Sigmoid colon (tissue), 7 donors: ENCODE results near the gene ABCA1. TPM values are rescaled to one million over a fixed set of nuclear protein-coding genes. Genes with fewer than 3 reads are reported as not detected.

Experiments used
- DNase-seq: peaks from one replicate; pipeline ENCODE4 v3.0.0-alpha.2; 2019
- H3K27ac ChIP-seq, 4 donors: fragments of 200-600 bp; sonication (generic); one replicate each; pipeline ENCODE4 v1.5.1; 2016 to 2019; ENCODE audit warnings: mild to moderate bottlenecking in 1 of 4
- H3K27me3 ChIP-seq, 3 donors: fragments of 200-600 bp; sonication (generic); one replicate each; pipeline ENCODE4 v1.5.1; 2019; ENCODE audit warnings: mild to moderate bottlenecking in 1 of 3
- H3K36me3 ChIP-seq, 4 donors: fragments of 200-600 bp; sonication (generic); one replicate each; pipeline ENCODE4 v1.5.1; 2016 to 2019
- H3K4me1 ChIP-seq, 4 donors: fragments of 200-600 bp; sonication (generic); one replicate each; pipeline ENCODE4 v1.5.1; 2017 to 2019
- H3K4me3 ChIP-seq, 4 donors: fragments of 200-600 bp; sonication (generic); one replicate each; pipeline ENCODE4 v1.5.1; 2017 to 2019; ENCODE audit warnings: mild to moderate bottlenecking in 2 of 4, moderate library complexity in 1 of 4
- H3K9me3 ChIP-seq, 4 donors: fragments of 200-600 bp in 3 of 4; sonication (generic) in 3 of 4; one replicate each; pipeline versions ENCODE4 v1.5.1 to v1.6.1; 2013 to 2019
- CTCF ChIP-seq, 4 experiments: fragments of 450-650 bp in 3 of 4; fragments of 200-600 bp in 1 of 4; IDR thresholded peaks; one replicate each; pipeline ENCODE4 v1.5.1; 2016 to 2019; ENCODE audit warnings: antibody characterized with exemption in 4 of 4, mild to moderate bottlenecking in 3 of 4, moderate library complexity in 2 of 4
- EP300 ChIP-seq, 4 donors: sonication (generic); formaldehyde crosslinking; IDR thresholded peaks; one replicate each; pipeline ENCODE4 v1.6.1; 2017; ENCODE audit warnings: antibody characterized with exemption in 4 of 4
- POLR2A ChIP-seq, 2 donors: fragments of 450-650 bp; IDR thresholded peaks; one replicate each; pipeline ENCODE4 v1.6.1; 2016; ENCODE audit warnings: antibody characterized with exemption in 2 of 2, mild to moderate bottlenecking in 2 of 2, moderate library complexity in 2 of 2
- POLR2AphosphoS5 ChIP-seq, 4 donors: sonication (generic); formaldehyde crosslinking; IDR thresholded peaks; one replicate each; pipeline ENCODE4 v1.6.1; 2017; ENCODE audit warnings: antibody characterized with exemption in 4 of 4
- WGBS, 2 donors: extraction: QIAGEN DNeasy Blood & Tissue Kit; methylation state at CpG; one replicate each; pipeline ENCODE4 v1.1.7; 2013; 5-methylcytosine and 5-hydroxymethylcytosine counted together
- intact Hi-C: fragments of 100-400 bp; cut with DNase I; formaldehyde crosslinking; loops from one replicate; pipeline ENCODE4 v1.15.1; 2023
- polyA plus RNA-seq, 3 donors: library from polyadenylated mRNA; stranded (reverse); fragments of 200-250 nt; gene quantifications; one replicate each; pipeline ENCODE4 v1.2.3, GENCODE V29; 2013
- total RNA-seq, 4 donors: library from RNA; depleted of rRNA; stranded (reverse); fragments of >200 nt; gene quantifications; one replicate each; pipeline ENCODE4 v1.1.0, GENCODE V29; 2016
- donor health status: healthy with polysubstance abuse.
- donor health status: Bipolar disorder and iron deficiency.
- donor health status: healthy.

ABCA1 gene
- total and polyA plus RNA-seq, 7 donors: 2.4 to 110 (median 76.7) TPM

GRCh38 chr9:104819033-104819432 is 108.9 kb downstream of the ABCA1 start:
- Histone ChIP-seq H3K4me1 (no peaks in the 10 kb centered on the region), H3K27me3 (no peaks in the 10 kb centered on the region), H3K27ac (no peak overlapping the region), H3K9me3 (no peaks in the 10 kb centered on the region), H3K36me3 (peaks cover 98 to 100% (median 99%) of the 10 kb centered on the region in 4 donors), H3K4me3 (no peak overlapping the region)
- DNase-seq: no peak
- intact Hi-C loops: no loop called here
- TF ChIP-seq POLR2A (IDR thresholded peaks at IDR 0.05): no peak
- TF ChIP-seq EP300 (IDR thresholded peaks at IDR 0.05): no peak
- TF ChIP-seq POLR2AphosphoS5 (IDR thresholded peaks at IDR 0.05): no peak
- TF ChIP-seq CTCF (IDR thresholded peaks at IDR 0.05): no peak
- WGBS, 2 donors: 90 to 94% methylated on average over 3 of the region's 3 CpGs

- TF ChIP-seq CTCF (IDR thresholded peaks at IDR 0.05) (no peak), EP300 (IDR thresholded peaks at IDR 0.05) (no peak), POLR2AphosphoS5 (IDR thresholded peaks at IDR 0.05) (no peak), POLR2A (IDR thresholded peaks at IDR 0.05) (no peak)
- intact Hi-C loops: no loop called here
- H3K27me3 ChIP-seq: no peaks in the 10 kb centered on the region
- H3K4me3 ChIP-seq: no peak overlapping the region
- H3K4me1 ChIP-seq: no peaks in the 10 kb centered on the region
- no peak overlapping the region for H3K27ac ChIP-seq
- 92% methylated on average over 7 of the region's 7 CpGs for WGBS, 2 donors
- no peaks in the 10 kb centered on the region for H3K9me3 ChIP-seq
- no peak for DNase-seq
- H3K36me3 ChIP-seq: peaks cover 95 to 100% (median 98%) of the 10 kb centered on the region in 4 donors
These were observed 110.5 kb downstream of the ABCA1 start for GRCh38 chr9:104817437-104817836.

- H3K9me3 ChIP-seq: no peaks in the 10 kb centered on the region
- no peak for DNase-seq
- intact Hi-C loops: no loop called here
- WGBS, 2 donors: 95% methylated on average over 7 of the region's 7 CpGs
- H3K4me3 ChIP-seq: no peak overlapping the region
- peaks cover 86 to 100% (median 89%) of the 10 kb centered on the region in 4 donors for H3K36me3 ChIP-seq
- no peaks in the 10 kb centered on the region for H3K27me3 ChIP-seq
- H3K27ac ChIP-seq: no peak overlapping the region
- TF ChIP-seq CTCF (IDR thresholded peaks at IDR 0.05) (no peak), POLR2AphosphoS5 (IDR thresholded peaks at IDR 0.05) (peak in 1 of 4 donors; percentile 3), POLR2A (IDR thresholded peaks at IDR 0.05) (no peak)
- peaks cover 0 to 14% (median 10%) of the 10 kb centered on the region in 4 donors for H3K4me1 ChIP-seq
These were observed 111.9 kb downstream of the ABCA1 start for GRCh38 chr9:104815851-104816565.

- Histone ChIP-seq H3K36me3 (peaks cover 66 to 100% (median 81%) of the 10 kb centered on the region in 4 donors), H3K27ac (peak overlapping the region in 3 of 4 donors; percentile 9 to 37 (median 25)), H3K4me1 (peaks cover 0 to 22% (median 16%) of the 10 kb centered on the region in 4 donors), H3K27me3 (no peaks in the 10 kb centered on the region), H3K4me3 (no peak overlapping the region), H3K9me3 (no peaks in the 10 kb centered on the region)
- intact Hi-C loops: no loop called here
- no peak for TF ChIP-seq CTCF (IDR thresholded peaks at IDR 0.05)
- peak in 1 of 4 donors; percentile 15 for TF ChIP-seq POLR2AphosphoS5 (IDR thresholded peaks at IDR 0.05)
- no peak for TF ChIP-seq EP300 (IDR thresholded peaks at IDR 0.05)
- no peak for TF ChIP-seq POLR2A (IDR thresholded peaks at IDR 0.05)
- no peak for DNase-seq
- WGBS, 2 donors: 18 to 65% methylated on average over 12 of the region's 12 CpGs
These were observed 117.3 kb downstream of the ABCA1 start for GRCh38 chr9:104810421-104811339.
